CD4-positive, alpha-beta T cell treated with Interferon alpha-2 for 1 hour (primary cell): ENCODE data around the gene PLXND1.
A peak's percentile ranks its signal among the peaks of the same experiment; 100 is the strongest.
"Not testable (repeated sequence)": the region's sequence is repeated elsewhere in the genome, so short reads cannot be mapped to it uniquely, and the experiment has no call there.

Source experiments
- DNase-seq, 2 donors: peaks; one replicate each; pipeline ENCODE4 v3.0.0-alpha.2; 2020 to 2022

Gene PLXND1

DNA sequence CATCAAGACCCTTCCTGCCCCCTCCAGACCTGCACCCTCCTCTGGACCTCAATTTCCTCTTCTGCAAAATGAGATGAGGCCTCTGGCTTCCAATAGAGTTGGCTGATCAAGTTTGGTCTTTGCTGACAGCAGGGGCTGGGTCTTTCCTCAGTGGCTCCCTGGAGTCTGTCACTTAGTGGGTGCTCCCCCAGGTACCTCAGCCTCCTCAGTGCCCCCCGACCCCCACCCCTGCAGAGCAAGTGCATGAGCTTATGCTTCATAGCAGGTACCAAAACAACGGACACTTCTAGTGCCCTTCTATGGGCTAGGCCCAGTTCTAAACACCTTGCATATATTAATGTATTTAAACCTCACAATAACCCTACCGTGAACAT lies 6.9 kb upstream of the PLXND1 start:
- DNase-seq: no peak

- no peak for DNase-seq
Observed at GRCh38 chr3:129612534-129613366, 6.3 kb upstream of the PLXND1 start.

GRCh38 chr3:129611812-129612533 lies 5.5 kb upstream of the PLXND1 start:
- no peak for DNase-seq

GRCh38 chr3:129611446-129611800 lies 4.9 kb upstream of the PLXND1 start:
- no peak for DNase-seq

DNA sequence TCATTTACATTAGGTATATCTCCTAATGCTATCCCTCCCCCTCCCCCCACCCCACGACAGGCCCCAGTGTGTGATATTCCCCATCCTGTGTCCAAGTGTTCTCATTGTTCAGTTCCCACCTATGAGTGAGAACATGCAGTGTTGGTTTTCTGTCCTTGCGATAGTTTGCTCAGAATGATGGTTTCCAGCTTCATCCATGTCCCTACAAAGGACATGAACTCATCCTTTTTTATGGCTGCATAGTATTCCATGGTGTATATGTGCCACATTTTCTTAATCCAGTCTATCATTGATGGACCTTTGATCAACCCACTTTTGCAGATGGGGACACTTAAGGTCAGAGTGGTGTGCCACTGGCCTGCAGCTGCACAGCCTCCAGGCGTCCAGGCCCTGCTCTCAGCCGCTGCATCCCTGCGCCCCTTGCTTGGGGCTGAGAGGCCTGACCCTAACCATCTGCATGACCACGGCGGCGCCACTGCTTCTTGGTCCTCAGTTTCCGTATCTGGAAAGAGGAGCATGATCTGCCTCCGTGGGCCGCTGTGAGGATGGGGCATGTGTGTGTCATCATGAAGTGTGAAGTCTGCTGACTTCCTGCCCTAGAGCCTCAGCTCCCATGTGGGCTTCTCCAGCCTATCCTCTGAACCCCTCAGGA lies 4.4 kb upstream of the PLXND1 start:
- DNase-seq: not testable (repeated sequence)

DNA sequence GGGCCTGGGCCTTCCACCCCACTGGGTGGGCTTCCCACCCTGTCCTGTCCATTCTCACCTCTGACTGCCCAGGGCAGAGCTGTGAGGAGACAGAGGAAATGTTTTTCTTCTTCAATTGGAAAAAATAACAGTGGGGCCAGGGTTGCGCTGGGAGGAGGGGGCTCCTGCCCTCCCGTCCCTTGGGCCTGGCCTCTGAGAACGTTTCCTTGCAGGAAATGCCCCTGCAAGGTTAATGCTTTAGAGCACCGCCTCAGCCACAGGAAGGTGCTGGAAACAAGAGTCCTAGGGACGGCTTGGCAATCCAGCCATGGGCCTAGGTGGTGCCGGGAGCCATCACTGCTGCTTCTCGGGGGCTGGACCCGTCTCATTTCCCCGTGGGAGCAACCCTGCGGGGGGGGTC lies 3.8 kb upstream of the PLXND1 start:
- DNase-seq: no peak

DNA sequence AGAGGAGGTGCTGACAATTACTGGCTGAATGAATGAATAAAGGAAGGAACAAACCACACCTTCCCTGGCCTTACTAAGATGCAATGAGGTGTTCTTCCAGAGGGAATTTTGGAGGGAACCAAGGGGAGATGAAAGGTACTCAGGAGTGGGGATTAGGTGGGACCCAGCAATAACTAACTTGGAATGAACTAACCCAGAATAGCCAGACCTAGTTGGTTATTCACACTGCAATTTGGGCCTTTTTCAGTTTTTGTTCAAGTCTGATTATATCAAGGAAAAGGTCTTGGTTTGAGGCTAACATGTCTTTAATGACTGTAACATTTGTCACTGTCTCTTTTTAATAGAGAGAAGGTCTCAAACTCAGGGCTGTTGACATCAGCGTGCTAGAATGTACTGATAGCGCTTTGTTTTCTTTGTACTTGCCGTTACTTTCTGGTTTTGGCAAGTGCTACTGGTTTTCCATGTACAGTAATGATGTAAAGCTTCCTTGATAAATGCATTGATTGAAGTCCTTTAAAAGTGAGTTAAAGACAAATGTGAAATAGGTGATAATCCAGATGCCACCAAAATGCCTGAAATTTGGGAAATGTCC lies 3.2 kb upstream of the PLXND1 start:
- DNase-seq: no peak

- DNase-seq: no peak
Observed at GRCh38 chr3:129608936-129609590, 2.6 kb upstream of the PLXND1 start.

DNA sequence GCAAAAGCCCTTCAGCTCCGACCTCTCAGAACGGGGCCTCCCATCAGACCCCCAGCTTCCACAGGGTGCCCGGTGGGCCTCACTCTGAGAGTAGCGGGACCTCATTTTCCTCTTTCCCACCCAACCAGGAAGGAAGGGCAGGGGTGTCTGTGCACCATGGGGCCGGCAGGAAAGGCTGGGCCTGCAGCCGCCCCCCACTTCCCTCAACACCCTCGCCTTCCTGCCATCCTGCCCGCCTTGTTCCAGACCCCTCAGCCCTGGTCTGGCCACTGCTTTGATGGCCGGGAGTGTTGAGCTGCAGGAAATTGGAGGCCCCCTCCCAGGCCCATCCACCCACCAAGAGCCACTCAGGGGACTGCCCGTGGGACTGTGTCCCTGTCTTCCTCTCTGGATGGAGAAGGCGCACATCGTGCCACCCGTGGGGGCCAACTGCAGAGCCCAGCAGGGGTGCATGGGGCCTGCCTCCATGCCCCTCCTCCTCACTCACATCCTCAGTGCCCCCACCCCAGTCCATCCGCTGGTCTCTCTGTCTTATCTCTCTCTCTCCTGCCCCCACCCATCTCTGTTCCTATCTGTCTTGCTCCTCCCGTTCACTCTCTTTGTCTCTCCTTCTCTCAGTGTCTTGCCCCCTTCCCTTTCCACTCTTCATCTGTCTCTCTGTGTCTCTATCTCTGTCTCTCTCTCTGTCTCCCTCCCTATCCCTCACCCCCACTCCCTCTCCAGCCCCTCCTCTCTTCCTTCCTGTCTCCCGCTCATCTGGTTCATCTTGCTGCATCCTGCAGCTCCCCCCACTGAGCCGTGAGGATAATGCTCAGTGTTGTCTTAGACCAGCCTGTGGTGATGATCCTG lies 1.8 kb upstream of the PLXND1 start:
- no peak for DNase-seq

- DNase-seq: no peak
Observed at GRCh38 chr3:129607391-129608068, 1.1 kb upstream of the PLXND1 start.

GRCh38 chr3:129605922-129606635 lies 397 bp downstream of the PLXND1 start:
- no peak for DNase-seq

DNA sequence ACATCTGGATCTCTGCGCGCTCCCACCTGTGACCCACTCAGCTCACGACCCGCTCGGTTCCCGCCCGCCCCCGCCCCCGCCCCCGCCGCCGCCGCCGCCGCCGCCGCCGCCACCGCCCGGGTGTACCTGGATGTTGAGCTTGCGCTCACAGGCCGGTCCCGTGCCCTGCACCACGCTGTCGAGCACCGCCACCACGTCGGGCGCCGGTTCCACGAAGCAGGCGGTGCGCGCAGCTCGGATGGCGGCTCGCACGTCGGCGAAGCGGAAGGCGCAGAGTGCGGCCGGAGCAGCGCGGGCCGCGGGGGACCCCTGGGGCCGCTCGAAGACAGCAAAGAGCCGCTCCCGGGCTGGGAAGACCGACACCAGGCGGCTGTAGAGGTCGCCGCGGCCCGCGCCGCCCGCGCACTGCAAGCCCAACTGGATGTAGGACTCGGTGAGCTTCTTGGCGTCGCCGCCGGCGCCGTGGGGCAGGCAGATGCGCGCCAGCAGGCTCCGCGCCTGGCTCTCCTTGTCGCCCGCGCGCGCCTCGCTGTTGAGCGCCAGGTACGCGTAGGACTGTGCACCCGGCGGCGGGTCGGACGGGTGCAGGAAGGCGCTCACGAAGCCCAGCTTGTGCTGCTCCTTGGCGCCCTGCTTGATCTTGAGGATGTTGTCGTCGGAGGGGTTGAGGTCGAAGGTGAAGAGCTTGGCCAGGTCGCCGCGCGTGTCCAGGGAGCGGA lies 1.1 kb downstream of the PLXND1 start:
- peak in 1 of 2 donors; percentile 41 for DNase-seq

- no peak for DNase-seq
Observed at GRCh38 chr3:129604767-129605166, 1.7 kb downstream of the PLXND1 start.

DNA sequence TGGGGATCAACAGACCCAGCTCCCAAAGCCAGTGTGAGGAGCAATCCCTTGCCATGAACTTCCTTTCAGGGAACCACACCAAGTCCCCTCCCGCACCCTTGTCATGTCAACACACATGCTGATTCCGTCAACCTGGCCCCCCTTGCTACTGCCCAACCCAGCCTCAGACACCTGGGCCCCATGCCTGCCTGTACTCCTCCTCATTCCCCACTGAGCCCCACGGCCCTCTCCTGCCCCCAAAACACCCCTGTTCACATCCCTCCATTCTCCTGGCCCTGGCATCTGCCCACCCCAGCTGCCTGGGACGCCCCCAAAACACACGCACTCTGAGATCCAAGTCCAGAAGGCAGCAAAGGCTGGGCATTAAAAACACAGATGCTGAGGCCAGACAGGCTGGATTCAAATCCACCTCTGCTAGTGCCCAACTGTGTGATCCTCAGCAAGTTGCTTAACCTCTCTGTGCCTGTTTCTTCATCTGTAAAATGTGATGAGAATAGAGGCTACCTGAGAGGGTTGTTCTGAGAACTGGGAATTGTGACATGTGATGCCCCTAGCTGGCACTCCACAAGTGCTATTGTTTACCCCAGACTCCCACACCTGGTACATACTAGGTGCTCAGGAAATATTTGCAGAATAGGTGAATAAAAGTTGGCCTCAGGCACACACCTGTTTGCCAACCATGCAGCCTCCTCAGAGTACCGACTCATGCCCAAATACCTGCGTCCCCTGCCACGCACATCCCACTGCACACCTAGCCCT lies 2.3 kb downstream of the PLXND1 start:
- no peak for DNase-seq

DNA sequence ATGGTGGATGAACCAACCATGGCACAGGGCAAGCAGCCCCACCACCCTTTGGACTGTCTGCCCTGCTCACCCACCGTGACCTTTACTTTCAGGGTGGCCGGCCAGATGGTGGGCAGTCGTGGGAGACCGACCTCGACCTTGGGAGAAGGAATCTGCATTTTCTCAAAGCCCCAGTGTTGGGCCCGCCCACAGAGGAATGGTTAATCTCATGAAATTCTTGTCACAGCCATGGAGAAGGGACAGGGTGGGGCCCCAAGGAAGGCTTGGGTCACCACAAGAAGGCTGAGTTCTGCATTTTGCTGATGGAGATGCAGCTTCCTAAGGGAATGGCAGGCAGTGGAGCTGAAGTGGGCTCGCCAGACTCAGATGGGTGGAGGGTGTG lies 2.9 kb downstream of the PLXND1 start:
- DNase-seq: no peak

- no peak for DNase-seq
Observed at GRCh38 chr3:129602730-129603560, 3.5 kb downstream of the PLXND1 start.

GRCh38 chr3:129602309-129602708 lies 4.2 kb downstream of the PLXND1 start:
- no peak for DNase-seq

- DNase-seq: no peak
Observed at GRCh38 chr3:129601713-129602112, 4.8 kb downstream of the PLXND1 start.
